Neuron (in vitro differentiated cells): Measurements from ENCODE around the gene CACNA1A.
"Not testable (repeated sequence)": the region's sequence is repeated elsewhere in the genome, so short reads cannot be mapped to it uniquely, and the experiment has no call there.

Experiments used
- H2AFZ ChIP-seq: one replicate; pipeline ENCODE4 v1.6.1; 2013; ENCODE audit warnings: low read depth, mild to moderate bottlenecking, inconsistent platforms, low read length, moderate library complexity
- H3K27me3 ChIP-seq: one replicate; pipeline ENCODE4 v1.6.1; 2013; ENCODE audit warnings: low read length; ENCODE audit not compliant: insufficient read depth
- H3K36me3 ChIP-seq: one replicate; pipeline ENCODE4 v1.6.1; 2013; ENCODE audit warnings: low read length; ENCODE audit not compliant: insufficient read depth
- H3K4me1 ChIP-seq: one replicate; pipeline ENCODE4 v1.6.1; 2013; ENCODE audit warnings: low read length; ENCODE audit not compliant: insufficient read depth
- H3K4me3 ChIP-seq: 2 replicates; pipeline ENCODE4 v1.5.1; 2013; ENCODE audit warnings: mild to moderate bottlenecking, low read length, moderate library complexity
- H3K9me3 ChIP-seq: one replicate; pipeline ENCODE4 v1.6.1; 2013; ENCODE audit warnings: low read length

The CACNA1A gene

GRCh38 chr19:13181747-13182388, 324.4 kb downstream of the CACNA1A start:
- Histone ChIP-seq H3K9me3 (no peaks in the 10 kb centered on the region), H3K36me3 (no peaks in the 10 kb centered on the region), H3K4me3 (no peak overlapping the region)

DNA sequence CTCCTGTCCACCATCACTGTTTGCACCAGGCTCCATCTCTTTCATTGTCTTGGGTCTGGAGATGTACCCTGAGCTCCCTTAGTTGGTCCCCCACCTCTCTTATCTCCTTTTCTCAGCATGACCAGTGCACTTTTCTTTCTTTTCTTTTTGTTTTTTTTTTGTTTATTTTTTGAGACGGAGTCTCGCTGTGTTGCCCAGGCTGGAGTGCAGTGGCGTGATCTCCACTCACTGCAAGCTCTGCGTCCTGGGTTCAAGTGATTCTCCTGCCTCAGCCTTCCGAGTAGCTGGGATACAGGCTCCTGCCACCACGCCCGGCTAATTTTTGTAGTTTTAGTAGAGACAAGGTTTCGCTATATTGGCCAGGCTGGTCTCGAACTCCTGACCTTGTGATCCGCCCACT, 328.0 kb downstream of the CACNA1A start:
- not testable (repeated sequence) for H3K27me3 ChIP-seq, H3K4me3 ChIP-seq, H2AFZ ChIP-seq, H3K36me3 ChIP-seq, H3K4me1 ChIP-seq, H3K9me3 ChIP-seq

More at GRCh38 chr19:13181747-13182388, 324.4 kb downstream of the CACNA1A start:
- Histone ChIP-seq H3K4me1 (no peaks in the 10 kb centered on the region), H2AFZ (no peak overlapping the region), H3K27me3 (no peaks in the 10 kb centered on the region)

- not testable (repeated sequence) for H3K27me3 ChIP-seq, H3K36me3 ChIP-seq, H3K4me3 ChIP-seq, H2AFZ ChIP-seq, H3K9me3 ChIP-seq, H3K4me1 ChIP-seq
Measured at GRCh38 chr19:13177584-13177983, 328.7 kb downstream of the CACNA1A start.

- Histone ChIP-seq H3K4me3 (no peak overlapping the region), H3K27me3 (no peaks in the 10 kb centered on the region), H3K4me1 (no peaks in the 10 kb centered on the region), H3K36me3 (no peaks in the 10 kb centered on the region), H3K9me3 (no peaks in the 10 kb centered on the region), H2AFZ (no peak overlapping the region)
Measured at GRCh38 chr19:13176345-13176744, 329.9 kb downstream of the CACNA1A start.

DNA sequence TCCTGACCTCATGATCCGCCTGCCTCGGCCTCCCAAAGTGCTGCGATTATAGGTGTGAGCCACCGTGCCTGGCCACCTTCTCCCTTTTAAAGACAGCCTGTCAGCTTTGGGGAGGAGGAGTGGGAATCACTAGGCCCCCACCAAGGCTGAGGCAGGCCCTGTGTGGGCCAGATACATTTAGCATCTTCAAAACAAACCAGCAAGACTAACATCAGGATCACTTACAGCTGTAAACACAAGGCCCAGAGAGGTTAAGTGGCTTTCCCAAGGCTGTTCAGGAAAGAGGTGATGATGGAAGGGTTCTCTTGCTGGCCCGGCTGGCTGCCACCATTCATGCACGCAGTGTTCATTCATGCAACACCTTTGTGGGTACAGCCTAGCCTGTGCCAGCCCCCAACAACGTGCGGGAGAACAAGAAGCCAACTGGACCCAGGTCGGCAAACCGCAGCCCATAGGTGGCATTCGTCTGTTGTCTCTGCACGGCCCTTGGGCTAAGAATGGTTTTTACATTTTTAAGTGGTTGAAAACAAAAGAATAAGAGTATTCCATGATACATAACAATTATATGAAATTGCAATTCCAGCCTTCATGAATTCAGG, 333.0 kb downstream of the CACNA1A start:
- no peaks in the 10 kb centered on the region for H3K36me3 ChIP-seq
- H3K4me3 ChIP-seq: no peak overlapping the region
- no peaks in the 10 kb centered on the region for H3K9me3 ChIP-seq
- no peaks in the 10 kb centered on the region for H3K4me1 ChIP-seq
- no peak overlapping the region for H2AFZ ChIP-seq
- no peaks in the 10 kb centered on the region for H3K27me3 ChIP-seq

GRCh38 chr19:13172346-13173138, 333.7 kb downstream of the CACNA1A start:
- no peak overlapping the region for H2AFZ ChIP-seq
- H3K4me3 ChIP-seq: no peak overlapping the region
- no peaks in the 10 kb centered on the region for H3K9me3 ChIP-seq
- H3K27me3 ChIP-seq: no peaks in the 10 kb centered on the region
- H3K36me3 ChIP-seq: no peaks in the 10 kb centered on the region
- no peaks in the 10 kb centered on the region for H3K4me1 ChIP-seq

- no peaks in the 10 kb centered on the region for H3K27me3 ChIP-seq
- no peak overlapping the region for H3K4me3 ChIP-seq
- no peak overlapping the region for H2AFZ ChIP-seq
- peaks cover 6% of the 10 kb centered on the region for H3K4me1 ChIP-seq
- H3K36me3 ChIP-seq: no peaks in the 10 kb centered on the region
- H3K9me3 ChIP-seq: no peaks in the 10 kb centered on the region
Measured at GRCh38 chr19:13171146-13171545, 335.1 kb downstream of the CACNA1A start.

- no peaks in the 10 kb centered on the region for H3K27me3 ChIP-seq
- H2AFZ ChIP-seq: no peak overlapping the region
- no peak overlapping the region for H3K4me3 ChIP-seq
- H3K4me1 ChIP-seq: peaks cover 8% of the 10 kb centered on the region
- no peaks in the 10 kb centered on the region for H3K36me3 ChIP-seq
- no peaks in the 10 kb centered on the region for H3K9me3 ChIP-seq
Measured at GRCh38 chr19:13169769-13170168, 336.5 kb downstream of the CACNA1A start.

GRCh38 chr19:13166151-13166550, 340.1 kb downstream of the CACNA1A start:
- not testable (repeated sequence) for H3K36me3 ChIP-seq, H2AFZ ChIP-seq, H3K27me3 ChIP-seq, H3K9me3 ChIP-seq, H3K4me3 ChIP-seq
- peaks cover 28% of the 10 kb centered on the region for H3K4me1 ChIP-seq

- Histone ChIP-seq H3K27me3 (no peaks in the 10 kb centered on the region), H3K4me3 (no peak overlapping the region), H3K36me3 (no peaks in the 10 kb centered on the region), H3K9me3 (no peaks in the 10 kb centered on the region), H3K4me1 (peaks cover 28% of the 10 kb centered on the region), H2AFZ (no peak overlapping the region)
Measured at GRCh38 chr19:13165162-13165997, 340.9 kb downstream of the CACNA1A start.

DNA sequence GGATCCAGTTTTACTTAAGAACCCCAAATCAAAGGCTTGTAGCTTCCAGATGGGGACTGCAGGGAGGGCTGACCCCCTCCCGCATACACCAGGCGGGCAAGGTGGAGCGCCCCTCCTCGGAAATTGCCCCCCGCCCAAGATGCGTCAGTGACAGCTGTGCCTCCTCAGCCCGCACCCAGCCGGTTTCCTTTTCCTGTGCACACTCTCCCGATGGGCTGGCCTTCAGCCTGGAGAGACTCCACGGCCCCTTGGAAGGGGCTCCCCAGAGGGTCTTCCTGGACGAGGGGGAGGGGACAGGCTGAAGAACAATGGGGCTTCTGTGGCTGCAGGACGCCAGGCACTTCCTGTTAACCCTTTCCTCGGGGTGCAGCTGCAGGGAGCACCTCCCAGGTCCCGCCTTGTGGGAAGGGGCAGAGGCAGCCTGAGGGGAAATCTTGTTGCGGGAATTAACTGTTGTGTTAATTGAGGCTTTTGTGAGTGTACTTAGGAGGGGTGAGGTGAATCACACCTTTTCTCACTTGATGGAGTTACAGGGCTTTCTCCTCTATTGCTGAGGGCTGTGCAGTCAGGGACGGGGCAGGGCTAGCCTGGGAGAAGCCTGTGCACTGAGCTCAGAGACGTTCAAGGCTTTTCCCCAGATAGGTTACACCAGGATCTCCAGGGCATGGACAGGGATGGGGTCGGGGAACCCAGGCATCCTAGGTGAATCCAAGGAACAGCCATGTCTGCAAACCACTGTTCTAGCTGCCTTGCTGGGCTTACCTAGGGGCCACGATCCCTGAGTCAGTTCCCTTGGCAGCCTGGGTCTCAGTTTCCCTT, 341.7 kb downstream of the CACNA1A start:
- Histone ChIP-seq H3K36me3 (no peaks in the 10 kb centered on the region), H2AFZ (peak overlapping the region; percentile 38), H3K27me3 (no peaks in the 10 kb centered on the region), H3K9me3 (no peaks in the 10 kb centered on the region), H3K4me1 (peaks cover 28% of the 10 kb centered on the region), H3K4me3 (peak overlapping the region; percentile 47)

- H3K9me3 ChIP-seq: no peaks in the 10 kb centered on the region
- H3K27me3 ChIP-seq: no peaks in the 10 kb centered on the region
- peak overlapping the region; percentile 47 for H3K4me3 ChIP-seq
- H2AFZ ChIP-seq: peak overlapping the region; percentile 38
- H3K4me1 ChIP-seq: peaks cover 28% of the 10 kb centered on the region
- no peaks in the 10 kb centered on the region for H3K36me3 ChIP-seq
Measured at GRCh38 chr19:13163609-13164342, 342.5 kb downstream of the CACNA1A start.
